Nephron (organoid): ENCODE measurements around the gene VAV2.

Source experiments
- H3K27ac Mint-ChIP-seq, 3 experiments: 2 replicates each; pipeline ENCODE4 v1.8.0; 2020; ENCODE audit warnings: mixed read lengths in 3 of 3, mild to moderate bottlenecking in 2 of 3, moderate library complexity in 1 of 3
- H3K27me3 Mint-ChIP-seq: 2 replicates; pipeline ENCODE4 v1.8.0; 2021; ENCODE audit warnings: low read depth, mild to moderate bottlenecking, moderate library complexity, mixed read lengths
- H3K36me3 Mint-ChIP-seq: 2 replicates; pipeline ENCODE4 v1.8.0; 2020; ENCODE audit warnings: low read depth, mixed read lengths
- H3K4me1 Mint-ChIP-seq: 2 replicates; pipeline ENCODE4 v1.8.0; 2020; ENCODE audit warnings: mixed read lengths
- H3K4me3 Mint-ChIP-seq, 3 experiments: 2 replicates each; pipeline ENCODE4 v1.8.0; 2020; ENCODE audit warnings: mild to moderate bottlenecking in 3 of 3, mixed read lengths in 3 of 3, moderate library complexity in 2 of 3
- H3K9me3 Mint-ChIP-seq: 2 replicates; pipeline ENCODE4 v1.8.0; 2020; ENCODE audit warnings: mixed read lengths
- CTCF ChIP-seq, 3 experiments: fragments of 200-600 bp; sonication (generic); IDR thresholded peaks; one replicate each; pipeline ENCODE4 v1.5.0; 2021; ENCODE audit warnings: antibody characterized with exemption in 3 of 3; ENCODE audit not compliant: unreplicated experiment in 3 of 3

VAV2 gene

GRCh38 chr9:134028575-134029247 is 36.6 kb upstream of the VAV2 start:
- no peaks in the 10 kb centered on the region for H3K9me3 Mint-ChIP-seq
- no peaks in the 10 kb centered on the region for H3K4me1 Mint-ChIP-seq

GRCh38 chr9:134028076-134028475 is 36.0 kb upstream of the VAV2 start:
- Mint-ChIP-seq H3K36me3 (peaks cover 32% of the 10 kb centered on the region), H3K4me1 (no peaks in the 10 kb centered on the region), H3K9me3 (no peaks in the 10 kb centered on the region), H3K27ac (no peak overlapping the region), H3K27me3 (no peaks in the 10 kb centered on the region), H3K4me3 (peak overlapping the region; percentile 66 to 75 (median 71))
- TF ChIP-seq CTCF (IDR thresholded peaks at IDR 0.05; ENCODE audit: unreplicated experiment in 3 of 3) = no peak

More at GRCh38 chr9:134028575-134029247, 36.6 kb upstream of the VAV2 start:
- Mint-ChIP-seq H3K27me3 (no peaks in the 10 kb centered on the region), H3K36me3 (peaks cover 38% of the 10 kb centered on the region), H3K27ac (no peak overlapping the region), H3K4me3 (peak overlapping the region; percentile 29 to 71 (median 66))
- no peak for TF ChIP-seq CTCF (IDR thresholded peaks at IDR 0.05; ENCODE audit: unreplicated experiment in 3 of 3)

- Mint-ChIP-seq H3K27ac (no peak overlapping the region), H3K4me1 (no peaks in the 10 kb centered on the region), H3K4me3 (peak overlapping the region; percentile 75 to 85 (median 82)), H3K27me3 (no peaks in the 10 kb centered on the region), H3K36me3 (peaks cover 28% of the 10 kb centered on the region), H3K9me3 (no peaks in the 10 kb centered on the region)
- no peak for TF ChIP-seq CTCF (IDR thresholded peaks at IDR 0.05; ENCODE audit: unreplicated experiment in 3 of 3)
These were observed 35.4 kb upstream of the VAV2 start for GRCh38 chr9:134027561-134027960.

- Mint-ChIP-seq H3K4me3 (peak overlapping the region; percentile 75 to 85 (median 82)), H3K36me3 (peaks cover 28% of the 10 kb centered on the region), H3K9me3 (no peaks in the 10 kb centered on the region), H3K27me3 (no peaks in the 10 kb centered on the region), H3K27ac (no peak overlapping the region), H3K4me1 (no peaks in the 10 kb centered on the region)
- TF ChIP-seq CTCF (IDR thresholded peaks at IDR 0.05; ENCODE audit: unreplicated experiment in 3 of 3) = no peak
These were observed 34.9 kb upstream of the VAV2 start for GRCh38 chr9:134026981-134027380.

GRCh38 chr9:134026581-134026980 is 34.5 kb upstream of the VAV2 start:
- peaks cover 28% of the 10 kb centered on the region for H3K36me3 Mint-ChIP-seq
- TF ChIP-seq CTCF (IDR thresholded peaks at IDR 0.05; ENCODE audit: unreplicated experiment in 3 of 3) = no peak
- no peaks in the 10 kb centered on the region for H3K9me3 Mint-ChIP-seq
- peak overlapping the region; percentile 82 to 85 (median 84) for H3K4me3 Mint-ChIP-seq
- H3K27ac Mint-ChIP-seq = no peak overlapping the region
- no peaks in the 10 kb centered on the region for H3K27me3 Mint-ChIP-seq
- H3K4me1 Mint-ChIP-seq = no peaks in the 10 kb centered on the region
